Activated B cell treated with CpG ODN at 0.5 μM for 24 hours (primary cell): ENCODE measurements around the gene ASB4. TPM values are rescaled to one million over a fixed set of nuclear protein-coding genes. Genes with fewer than 3 reads are reported as not detected.
A peak's percentile ranks its signal among the peaks of the same experiment; 100 is the strongest.
"Not testable (repeated sequence)": the region's sequence is repeated elsewhere in the genome, so short reads cannot be mapped to it uniquely, and the experiment has no call there.

Experiments
- ATAC-seq: fragments of 200-7000 bp; cut with Tn5 transposase; one replicate; pipeline ENCODE4 v1.10.0; 2021; ENCODE audit warnings: low read depth, mild to moderate bottlenecking, moderate library complexity
- CTCF ChIA-PET: fragments of 350-600 bp; sonication (Branson Sonifier 250); formaldehyde crosslinking; loops from one replicate; lab custom pipeline; 2021; ENCODE audit warnings: antibody characterized with exemption; lab: Charles Lee
- POLR2A ChIA-PET: fragments of 350-600 bp; sonication (Branson Sonifier 250); formaldehyde crosslinking; loops from one replicate; lab custom pipeline; 2021; ENCODE audit warnings: antibody characterized with exemption; lab: Charles Lee
- DNase-seq: peaks from one replicate; pipeline ENCODE4 v3.0.0; 2022
- H3K27ac Mint-ChIP-seq: one replicate; pipeline ENCODE4 v1.8.0; 2020; ENCODE audit warnings: mixed read lengths
- H3K27me3 Mint-ChIP-seq: one replicate; pipeline ENCODE4 v1.8.0; 2021; ENCODE audit warnings: mixed read lengths
- H3K36me3 Mint-ChIP-seq: one replicate; pipeline ENCODE4 v1.8.0; 2021; ENCODE audit warnings: low read depth, mixed read lengths
- H3K4me1 Mint-ChIP-seq: one replicate; pipeline ENCODE4 v1.8.0; 2021; ENCODE audit warnings: mixed read lengths
- H3K4me3 Mint-ChIP-seq: one replicate; pipeline ENCODE4 v1.8.0; 2020; ENCODE audit warnings: mild to moderate bottlenecking, mixed read lengths
- H3K9me3 Mint-ChIP-seq: one replicate; pipeline ENCODE4 v1.8.0; 2020; ENCODE audit warnings: mixed read lengths
- CTCF ChIP-seq: fragments of 200-600 bp; IDR thresholded peaks from one replicate; pipeline ENCODE4 v1.8.0; 2022; ENCODE audit warnings: antibody characterized with exemption, mild to moderate bottlenecking
- intact Hi-C: fragments of 100-400 bp; cut with micrococcal nuclease; formaldehyde crosslinking; loops from one replicate; pipeline ENCODE4 v1.15.1; 2024
- total RNA-seq: library from RNA; stranded (reverse); gene quantifications from 2 replicates; pipeline ENCODE4 v1.2.3, GENCODE V29; 2022

The ASB4 gene
- total RNA-seq, 1 donor from 2014 or later: not detected

DNA sequence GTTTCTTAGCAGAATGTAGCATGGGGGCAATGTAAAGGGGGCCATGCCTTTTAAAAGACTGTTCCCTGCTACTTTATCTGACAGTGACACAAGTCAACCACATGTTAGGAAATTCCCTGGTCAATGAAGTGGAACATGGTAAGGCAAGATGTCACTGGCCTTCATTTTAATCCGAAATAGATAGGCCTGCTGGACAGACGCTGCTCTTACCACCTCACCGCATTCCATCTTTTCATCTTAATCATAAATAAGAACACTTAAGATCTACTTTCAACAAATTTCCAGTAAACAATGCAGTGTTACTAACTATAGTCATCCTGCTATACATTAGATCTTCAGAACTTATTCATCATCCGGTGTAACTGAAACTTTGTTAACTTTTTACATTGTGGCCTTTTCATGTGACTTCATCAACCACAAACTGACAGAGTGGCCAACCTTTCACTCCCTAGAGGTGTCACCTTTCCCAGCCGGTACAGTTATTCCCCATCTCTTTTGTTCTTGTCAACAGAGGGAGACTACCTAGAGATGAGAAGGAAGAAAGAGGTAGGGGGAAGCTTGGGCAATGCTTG, 15.6 kb downstream of the ASB4 start:
- peak overlapping the region; percentile 33 for H3K27ac Mint-ChIP-seq
- H3K9me3 Mint-ChIP-seq: no peaks in the 10 kb centered on the region
- H3K27me3 Mint-ChIP-seq: peaks cover 2% of the 10 kb centered on the region
- H3K4me1 Mint-ChIP-seq: peaks cover 12% of the 10 kb centered on the region
- peak; percentile 49 for ATAC-seq
- no peak for DNase-seq
- intact Hi-C loops: no loop called here
- ChIA-PET CTCF (interaction anchor here (1.1 kb wide), 1 partner anchor 10 kb away, joined by 3 read pairs; no protein-coding TSS in a partner anchor), POLR2A (no interaction called here)
- peak overlapping the region; percentile 4 for H3K4me3 Mint-ChIP-seq
- H3K36me3 Mint-ChIP-seq: no peaks in the 10 kb centered on the region
- no peak for TF ChIP-seq CTCF

DNA sequence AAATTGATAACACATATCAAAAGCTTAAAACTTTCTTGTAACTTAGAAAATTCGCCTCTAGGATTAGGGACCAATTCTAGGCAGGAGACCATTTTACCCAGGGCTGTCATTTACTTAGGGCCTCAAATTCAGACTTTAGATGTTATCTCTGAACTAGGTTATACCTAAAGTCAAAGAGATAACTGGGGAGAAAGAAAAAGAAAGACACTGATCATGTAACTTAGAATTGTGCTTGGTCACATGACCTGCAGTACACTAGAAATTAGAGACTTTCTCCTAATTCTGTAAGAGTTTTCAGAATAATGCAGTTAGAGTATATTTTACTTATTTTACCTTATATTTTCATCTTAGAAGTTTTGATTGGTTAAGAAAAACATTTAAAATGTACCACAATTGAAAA, 16.7 kb downstream of the ASB4 start:
- Mint-ChIP-seq H3K27me3 (peaks cover 2% of the 10 kb centered on the region), H3K27ac (no peak overlapping the region), H3K36me3 (no peaks in the 10 kb centered on the region), H3K4me1 (peaks cover 12% of the 10 kb centered on the region), H3K9me3 (no peaks in the 10 kb centered on the region), H3K4me3 (no peak overlapping the region)
- TF ChIP-seq CTCF: no peak
- CTCF ChIA-PET: interaction anchor here (1.0 to 1.3 kb wide), 4 partner anchors 10 to 190 kb away, joined by 3 to 6 read pairs (median 4); no protein-coding TSS in a partner anchor
- no peak for ATAC-seq
- POLR2A ChIA-PET: no interaction called here
- DNase-seq: no peak
- intact Hi-C loops: no loop called here

DNA sequence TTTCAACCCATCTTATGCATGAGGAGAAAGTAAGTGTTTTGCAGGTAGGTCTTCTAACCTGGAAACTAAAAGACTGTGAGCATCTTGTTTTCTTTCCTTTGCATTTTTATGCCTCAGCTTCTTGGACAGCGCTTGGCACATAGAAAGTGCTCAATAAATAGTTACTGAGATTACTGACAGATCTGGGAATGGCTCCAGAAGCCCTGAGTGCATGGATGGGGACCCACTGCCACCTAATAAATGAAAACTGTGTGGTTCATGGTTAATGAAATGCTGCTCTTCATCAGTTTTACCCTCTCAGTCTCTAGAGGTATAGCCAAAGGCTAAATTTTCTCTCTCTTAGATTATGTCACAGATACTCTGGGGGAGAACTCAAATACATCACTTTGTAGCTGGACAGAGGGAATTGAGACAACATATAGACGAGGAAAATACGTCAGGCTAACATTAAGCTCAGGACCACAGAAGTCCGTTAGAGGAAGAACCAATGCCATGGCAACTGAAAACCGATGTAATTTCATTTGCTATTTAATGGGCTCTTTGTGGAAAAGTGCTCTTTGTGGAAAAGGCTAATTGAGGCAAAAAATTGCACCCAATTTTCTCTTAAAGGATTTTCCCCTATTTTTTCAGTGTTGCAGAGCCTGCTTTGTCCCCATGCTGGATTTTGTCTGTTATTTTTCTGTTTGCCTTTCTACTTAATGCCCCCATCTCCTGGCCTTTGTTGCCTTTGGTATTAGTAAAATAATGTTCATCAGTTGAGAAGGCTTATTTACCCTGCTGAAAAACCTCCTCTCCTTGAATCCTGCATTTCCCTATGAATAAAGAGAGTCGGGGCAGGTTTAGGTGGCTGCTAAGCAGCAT, 17.8 kb downstream of the ASB4 start:
- DNase-seq (no peak), ATAC-seq (no peak)
- Mint-ChIP-seq H3K27ac (no peak overlapping the region), H3K4me3 (no peak overlapping the region), H3K27me3 (peaks cover 2% of the 10 kb centered on the region), H3K36me3 (no peaks in the 10 kb centered on the region), H3K4me1 (peaks cover 12% of the 10 kb centered on the region), H3K9me3 (no peaks in the 10 kb centered on the region)
- intact Hi-C loops: no loop called here
- ChIA-PET CTCF (interaction anchor here (1.0 to 1.3 kb wide), 4 partner anchors 8 to 188 kb away, joined by 3 to 6 read pairs (median 4); no protein-coding TSS in a partner anchor), POLR2A (no interaction called here)
- no peak for TF ChIP-seq CTCF

- ATAC-seq, H3K27me3 Mint-ChIP-seq, H3K27ac Mint-ChIP-seq, H3K9me3 Mint-ChIP-seq, CTCF ChIA-PET, H3K4me3 Mint-ChIP-seq, H3K36me3 Mint-ChIP-seq, intact Hi-C loops, DNase-seq, POLR2A ChIA-PET: not testable (repeated sequence)
- peaks cover 12% of the 10 kb centered on the region for H3K4me1 Mint-ChIP-seq
Observed at GRCh38 chr7:95504132-95504588, 18.4 kb downstream of the ASB4 start.

- no peak for TF ChIP-seq CTCF
- intact Hi-C loops: no loop called here
- POLR2A ChIA-PET: no interaction called here
- no peaks in the 10 kb centered on the region for H3K27me3 Mint-ChIP-seq
- no peak for ATAC-seq
- DNase-seq: no peak
- H3K4me1 Mint-ChIP-seq: peaks cover 5% of the 10 kb centered on the region
- no peak overlapping the region for H3K4me3 Mint-ChIP-seq
- H3K9me3 Mint-ChIP-seq: no peaks in the 10 kb centered on the region
- CTCF ChIA-PET: interaction anchor here (0.7 to 8.7 kb wide), 4 partner anchors 17 to 180 kb away, joined by 3 to 278 read pairs (median 6); no protein-coding TSS in a partner anchor
- no peaks in the 10 kb centered on the region for H3K36me3 Mint-ChIP-seq
- no peak overlapping the region for H3K27ac Mint-ChIP-seq
Observed at GRCh38 chr7:95508780-95509179, 23.0 kb downstream of the ASB4 start.
